ENCODE results near the gene CUEDC1.
"Not testable (repeated sequence)": the region's sequence is repeated elsewhere in the genome, so short reads cannot be mapped to it uniquely, and the experiment has no call there.

The CUEDC1 gene

GRCh38 chr17:57937492-57937891 lies 17.7 kb downstream of the CUEDC1 start:
- no peak for DNase-seq

- no peak for DNase-seq
These were observed 19.1 kb downstream of the CUEDC1 start for GRCh38 chr17:57935833-57936807.

GRCh38 chr17:57931488-57932137 lies 23.6 kb downstream of the CUEDC1 start:
- DNase-seq = no peak

GRCh38 chr17:57930239-57930638 lies 25.0 kb downstream of the CUEDC1 start:
- DNase-seq = no peak

GRCh38 chr17:57929386-57929785 lies 25.8 kb downstream of the CUEDC1 start:
- no peak for DNase-seq

GRCh38 chr17:57928928-57929327 lies 26.3 kb downstream of the CUEDC1 start:
- no peak for DNase-seq

GRCh38 chr17:57927048-57927723 lies 28.0 kb downstream of the CUEDC1 start:
- DNase-seq = no peak

GRCh38 chr17:57926723-57927047 lies 28.5 kb downstream of the CUEDC1 start:
- no peak for DNase-seq

- peak; percentile 60 for DNase-seq
These were observed 29.7 kb downstream of the CUEDC1 start for GRCh38 chr17:57925361-57925990.

- DNase-seq = peak; percentile 91
These were observed 30.5 kb downstream of the CUEDC1 start for GRCh38 chr17:57924677-57925076.

- no peak for DNase-seq
These were observed 31.9 kb downstream of the CUEDC1 start for GRCh38 chr17:57923182-57923872.

- DNase-seq = not testable (repeated sequence)
These were observed 32.5 kb downstream of the CUEDC1 start for GRCh38 chr17:57922745-57923144.

GRCh38 chr17:57920916-57921703 lies 34.1 kb downstream of the CUEDC1 start:
- no peak for DNase-seq

- no peak for DNase-seq
These were observed 35.3 kb downstream of the CUEDC1 start for GRCh38 chr17:57919918-57920317.

- no peak for DNase-seq
These were observed 37.0 kb downstream of the CUEDC1 start for GRCh38 chr17:57918017-57918895.

GRCh38 chr17:57916925-57917858 lies 38.0 kb downstream of the CUEDC1 start:
- DNase-seq = peak; percentile 42

- DNase-seq = no peak
These were observed 39.0 kb downstream of the CUEDC1 start for GRCh38 chr17:57915985-57916757.

- DNase-seq = no peak
These were observed 39.7 kb downstream of the CUEDC1 start for GRCh38 chr17:57915544-57915943.

Measured in NCI-H1694 (cell line).